ENCODE results near the gene ZIC4. TPM values are rescaled to one million over a fixed set of nuclear protein-coding genes. Genes with fewer than 3 reads are reported as not detected.

ZIC4 gene
- not detected in 5 replicates for total RNA-seq (2022; extraction: Qiagen RNA extraction)

GRCh38 chr3:147406028-147406931 lies at the start of gene ZIC4:
Gene ZIC4 (minus strand): TSS chr3:147406543. CDS start chr3:147402797, 3,746 bp downstream.

GRCh38 chr3:147409143-147410115 lies 3.1 kb upstream of the ZIC4 start, which contains the start of gene ZIC1:
Gene ZIC1 (plus strand): TSS chr3:147409365. CDS start chr3:147410113, 748 bp downstream.

Other genes with a start within 250 kb of the ZIC4 start
- gene ZIC1, start 2.8 kb upstream of the ZIC4 start, total RNA-seq (2022; extraction: Qiagen RNA extraction) = 0.01 to 0.16 TPM in 2 of 5 replicates, not detected in the others

All from A549 treated with AZD2906 at 1 μM for 4 hours (cell line).